Fibroblast of lung (primary cell): ENCODE results near the gene RHBG.

ENCODE experiments used
- EZH2 ChIP-seq: IDR thresholded peaks from 2 replicates; pipeline ENCODE4 v1.5.1; 2012; ENCODE audit warnings: low read length, control low read depth, mild to moderate bottlenecking; ENCODE audit errors: missing control alignments
- TF ChIP-seq, protein P1 (sequence below), 2 donors: IDR thresholded peaks in 1 of 2; conservative IDR thresholded peaks in 1 of 2; 1 replicate in 1 of 2; 2 replicates in 1 of 2; pipeline ENCODE4 v1.5.1; 2011 to 2012; ENCODE audit warnings: low read length in 2 of 2, control low read depth in 1 of 2, inconsistent platforms in 1 of 2, low read depth in 1 of 2, mild to moderate bottlenecking in 1 of 2

DNA sequence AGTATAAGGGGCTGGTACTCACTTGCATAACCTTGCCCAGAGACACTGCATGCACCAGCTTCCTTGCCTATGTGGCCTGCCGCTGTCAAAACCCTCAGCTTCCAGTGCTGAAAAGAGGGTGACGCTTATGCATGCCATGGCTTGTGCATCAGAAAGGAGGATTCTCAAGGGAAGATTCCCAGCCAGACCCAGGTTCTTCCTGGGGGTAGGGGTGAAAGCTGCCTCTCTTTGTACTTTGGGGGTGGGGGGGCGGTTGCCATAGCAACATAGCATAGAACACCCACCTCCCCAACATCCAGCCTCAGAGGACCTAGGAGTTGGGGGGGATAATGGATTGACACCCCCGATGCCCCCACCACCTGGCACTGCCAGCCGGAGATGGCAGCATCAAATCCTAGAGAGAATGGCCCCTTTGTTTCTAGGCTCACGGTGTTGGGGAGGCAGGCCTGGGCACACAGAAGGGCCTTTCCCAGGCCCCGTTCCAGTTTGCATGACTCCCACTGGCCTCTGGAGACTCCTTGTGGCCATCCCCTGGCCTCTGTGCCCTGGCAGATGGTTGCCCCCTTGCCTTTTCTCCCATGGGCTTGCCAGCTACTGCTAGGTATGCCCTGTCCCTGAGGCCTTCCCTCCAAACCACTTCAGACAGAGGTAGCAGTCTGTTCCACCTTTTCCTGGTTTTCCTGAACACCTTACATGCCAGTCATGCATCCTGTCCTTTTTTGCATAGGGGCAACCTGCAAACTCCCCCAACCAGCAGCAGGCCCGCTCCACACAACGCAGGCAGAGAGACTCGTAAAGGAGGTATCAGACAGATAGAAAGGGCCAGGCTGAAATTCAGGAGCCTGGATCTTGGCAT lies 44.6 kb downstream of the RHBG start:
- TF ChIP-seq, protein P1, sequence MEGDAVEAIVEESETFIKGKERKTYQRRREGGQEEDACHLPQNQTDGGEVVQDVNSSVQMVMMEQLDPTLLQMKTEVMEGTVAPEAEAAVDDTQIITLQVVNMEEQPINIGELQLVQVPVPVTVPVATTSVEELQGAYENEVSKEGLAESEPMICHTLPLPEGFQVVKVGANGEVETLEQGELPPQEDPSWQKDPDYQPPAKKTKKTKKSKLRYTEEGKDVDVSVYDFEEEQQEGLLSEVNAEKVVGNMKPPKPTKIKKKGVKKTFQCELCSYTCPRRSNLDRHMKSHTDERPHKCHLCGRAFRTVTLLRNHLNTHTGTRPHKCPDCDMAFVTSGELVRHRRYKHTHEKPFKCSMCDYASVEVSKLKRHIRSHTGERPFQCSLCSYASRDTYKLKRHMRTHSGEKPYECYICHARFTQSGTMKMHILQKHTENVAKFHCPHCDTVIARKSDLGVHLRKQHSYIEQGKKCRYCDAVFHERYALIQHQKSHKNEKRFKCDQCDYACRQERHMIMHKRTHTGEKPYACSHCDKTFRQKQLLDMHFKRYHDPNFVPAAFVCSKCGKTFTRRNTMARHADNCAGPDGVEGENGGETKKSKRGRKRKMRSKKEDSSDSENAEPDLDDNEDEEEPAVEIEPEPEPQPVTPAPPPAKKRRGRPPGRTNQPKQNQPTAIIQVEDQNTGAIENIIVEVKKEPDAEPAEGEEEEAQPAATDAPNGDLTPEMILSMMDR (conservative IDR thresholded peaks at IDR 0.05 in 1 of 2, IDR thresholded peaks at IDR 0.05 in 1 of 2; ENCODE audit: low read depth in 1 of 2, low read length in 2 of 2), result no peak
- no peak for TF ChIP-seq EZH2
